Measurements from ENCODE around the gene DCDC2B.
A peak's percentile ranks its signal among the peaks of the same experiment; 100 is the strongest.

Gene DCDC2B

DNA sequence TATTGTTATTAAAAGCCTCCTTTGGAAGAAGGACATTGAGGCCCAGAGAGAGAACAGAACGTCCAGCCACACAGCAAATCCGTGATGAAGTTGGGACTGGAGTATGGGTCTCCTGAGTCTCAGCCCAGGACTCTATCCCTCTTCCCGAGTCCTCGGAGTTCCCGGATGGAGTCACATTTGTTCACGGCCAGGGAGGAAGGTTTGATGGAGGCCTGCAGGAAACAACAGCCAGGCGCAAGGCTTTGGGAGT, 29.8 kb upstream of the DCDC2B start:
- H3K4me3 ChIP-seq (ENCODE audit: low read depth, low read length), result peak overlapping the region; percentile 87
- TF ChIP-seq, protein P1, sequence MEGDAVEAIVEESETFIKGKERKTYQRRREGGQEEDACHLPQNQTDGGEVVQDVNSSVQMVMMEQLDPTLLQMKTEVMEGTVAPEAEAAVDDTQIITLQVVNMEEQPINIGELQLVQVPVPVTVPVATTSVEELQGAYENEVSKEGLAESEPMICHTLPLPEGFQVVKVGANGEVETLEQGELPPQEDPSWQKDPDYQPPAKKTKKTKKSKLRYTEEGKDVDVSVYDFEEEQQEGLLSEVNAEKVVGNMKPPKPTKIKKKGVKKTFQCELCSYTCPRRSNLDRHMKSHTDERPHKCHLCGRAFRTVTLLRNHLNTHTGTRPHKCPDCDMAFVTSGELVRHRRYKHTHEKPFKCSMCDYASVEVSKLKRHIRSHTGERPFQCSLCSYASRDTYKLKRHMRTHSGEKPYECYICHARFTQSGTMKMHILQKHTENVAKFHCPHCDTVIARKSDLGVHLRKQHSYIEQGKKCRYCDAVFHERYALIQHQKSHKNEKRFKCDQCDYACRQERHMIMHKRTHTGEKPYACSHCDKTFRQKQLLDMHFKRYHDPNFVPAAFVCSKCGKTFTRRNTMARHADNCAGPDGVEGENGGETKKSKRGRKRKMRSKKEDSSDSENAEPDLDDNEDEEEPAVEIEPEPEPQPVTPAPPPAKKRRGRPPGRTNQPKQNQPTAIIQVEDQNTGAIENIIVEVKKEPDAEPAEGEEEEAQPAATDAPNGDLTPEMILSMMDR (IDR thresholded peaks at IDR 0.05; ENCODE audit: borderline replicate concordance, insufficient read depth, low read depth, low read length), result no peak

- TF ChIP-seq, protein P1 (IDR thresholded peaks at IDR 0.05; ENCODE audit: borderline replicate concordance, insufficient read depth, low read depth, low read length), result no peak
- peak within 1 kb of the TSS; percentile 87 for H3K4me3 ChIP-seq (ENCODE audit: low read depth, low read length)
Observed at GRCh38 chr1:32179443-32180185, 29.3 kb upstream of the DCDC2B start, which contains the start of gene TXLNA. Gene TXLNA (plus strand): TSS chr1:32179675. CDS start chr1:32180346, 671 bp downstream.

DNA sequence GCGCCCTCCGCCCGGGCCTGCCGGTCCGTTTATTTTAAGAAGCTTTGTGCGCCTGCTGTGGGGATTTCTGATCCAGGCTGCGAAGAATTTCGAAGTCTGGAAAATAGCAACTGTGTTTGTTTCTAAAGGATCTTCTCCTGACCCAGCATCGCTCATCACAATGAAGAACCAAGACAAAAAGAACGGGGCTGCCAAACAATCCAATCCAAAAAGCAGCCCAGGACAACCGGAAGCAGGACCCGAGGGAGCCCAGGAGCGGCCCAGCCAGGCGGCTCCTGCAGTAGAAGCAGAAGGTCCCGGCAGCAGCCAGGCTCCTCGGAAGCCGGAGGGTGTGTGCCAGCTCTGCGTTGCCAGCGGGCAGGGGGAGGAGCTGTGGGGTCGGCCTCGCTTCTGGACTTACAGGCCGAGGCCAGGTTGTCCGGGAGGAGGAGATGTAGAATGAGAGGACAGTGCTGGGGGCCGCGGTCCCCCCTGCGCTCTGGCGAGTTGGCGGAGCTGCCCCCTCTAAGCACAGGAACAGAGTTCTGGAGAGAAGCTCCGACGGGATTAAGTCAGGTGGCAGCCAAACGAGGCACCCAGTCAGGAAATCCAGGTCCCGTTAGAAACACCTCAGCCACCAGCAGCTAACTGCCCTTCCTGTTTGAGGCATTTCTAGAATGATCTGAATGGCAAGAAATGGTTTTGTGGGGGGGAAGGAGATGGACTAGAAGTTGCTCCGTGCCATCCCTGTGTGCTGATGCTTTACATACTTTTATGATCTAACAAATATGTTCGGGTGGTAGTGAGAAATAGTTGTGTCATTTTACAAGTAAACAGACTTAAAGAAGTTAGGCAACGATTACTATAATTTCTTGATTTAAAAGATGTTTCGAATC, 28.5 kb upstream of the DCDC2B start:
- peak overlapping the region; percentile 87 for H3K4me3 ChIP-seq (ENCODE audit: low read depth, low read length)
- TF ChIP-seq, protein P1 (IDR thresholded peaks at IDR 0.05; ENCODE audit: borderline replicate concordance, insufficient read depth, low read depth, low read length), result no peak

DNA sequence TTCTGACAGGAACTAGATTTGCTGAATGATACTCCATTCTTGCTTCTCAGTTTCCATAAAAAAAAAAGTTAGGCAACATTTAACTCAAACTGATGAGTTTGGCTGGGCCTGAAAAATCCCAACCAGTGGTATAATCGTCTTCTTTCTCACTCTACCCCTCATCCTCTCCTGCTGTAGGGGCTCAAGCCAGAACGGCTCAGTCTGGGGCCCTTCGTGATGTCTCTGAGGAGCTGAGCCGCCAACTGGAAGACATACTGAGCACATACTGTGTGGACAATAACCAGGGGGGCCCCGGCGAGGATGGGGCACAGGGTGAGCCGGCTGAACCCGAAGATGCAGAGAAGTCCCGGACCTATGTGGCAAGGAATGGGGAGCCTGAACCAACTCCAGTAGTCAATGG, 27.8 kb upstream of the DCDC2B start:
- peak overlapping the region; percentile 87 for H3K4me3 ChIP-seq (ENCODE audit: low read depth, low read length)
- TF ChIP-seq, protein P1 (IDR thresholded peaks at IDR 0.05; ENCODE audit: borderline replicate concordance, insufficient read depth, low read depth, low read length), result no peak

- H3K4me3 ChIP-seq (ENCODE audit: low read depth, low read length), result peak overlapping the region; percentile 12
- TF ChIP-seq, protein P1 (IDR thresholded peaks at IDR 0.05; ENCODE audit: borderline replicate concordance, insufficient read depth, low read depth, low read length), result no peak
Observed at GRCh38 chr1:32181563-32181962, 27.3 kb upstream of the DCDC2B start.

- TF ChIP-seq, protein P1 (IDR thresholded peaks at IDR 0.05; ENCODE audit: borderline replicate concordance, insufficient read depth, low read depth, low read length), result no peak
- no peak overlapping the region for H3K4me3 ChIP-seq (ENCODE audit: low read depth, low read length)
Observed at GRCh38 chr1:32182060-32182459, 26.8 kb upstream of the DCDC2B start.

Measured in GM12875 (cell line).